CD4-positive, alpha-beta T cell treated with Interferon alpha-2 for 1 hour (primary cell): ENCODE results near the gene RGS14.
A peak's percentile ranks its signal among the peaks of the same experiment; 100 is the strongest.

ENCODE experiments used
- DNase-seq, 2 donors: peaks; one replicate each; pipeline ENCODE4 v3.0.0-alpha.2; 2020 to 2022

RGS14 gene, protein sequence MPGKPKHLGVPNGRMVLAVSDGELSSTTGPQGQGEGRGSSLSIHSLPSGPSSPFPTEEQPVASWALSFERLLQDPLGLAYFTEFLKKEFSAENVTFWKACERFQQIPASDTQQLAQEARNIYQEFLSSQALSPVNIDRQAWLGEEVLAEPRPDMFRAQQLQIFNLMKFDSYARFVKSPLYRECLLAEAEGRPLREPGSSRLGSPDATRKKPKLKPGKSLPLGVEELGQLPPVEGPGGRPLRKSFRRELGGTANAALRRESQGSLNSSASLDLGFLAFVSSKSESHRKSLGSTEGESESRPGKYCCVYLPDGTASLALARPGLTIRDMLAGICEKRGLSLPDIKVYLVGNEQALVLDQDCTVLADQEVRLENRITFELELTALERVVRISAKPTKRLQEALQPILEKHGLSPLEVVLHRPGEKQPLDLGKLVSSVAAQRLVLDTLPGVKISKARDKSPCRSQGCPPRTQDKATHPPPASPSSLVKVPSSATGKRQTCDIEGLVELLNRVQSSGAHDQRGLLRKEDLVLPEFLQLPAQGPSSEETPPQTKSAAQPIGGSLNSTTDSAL

DNA sequence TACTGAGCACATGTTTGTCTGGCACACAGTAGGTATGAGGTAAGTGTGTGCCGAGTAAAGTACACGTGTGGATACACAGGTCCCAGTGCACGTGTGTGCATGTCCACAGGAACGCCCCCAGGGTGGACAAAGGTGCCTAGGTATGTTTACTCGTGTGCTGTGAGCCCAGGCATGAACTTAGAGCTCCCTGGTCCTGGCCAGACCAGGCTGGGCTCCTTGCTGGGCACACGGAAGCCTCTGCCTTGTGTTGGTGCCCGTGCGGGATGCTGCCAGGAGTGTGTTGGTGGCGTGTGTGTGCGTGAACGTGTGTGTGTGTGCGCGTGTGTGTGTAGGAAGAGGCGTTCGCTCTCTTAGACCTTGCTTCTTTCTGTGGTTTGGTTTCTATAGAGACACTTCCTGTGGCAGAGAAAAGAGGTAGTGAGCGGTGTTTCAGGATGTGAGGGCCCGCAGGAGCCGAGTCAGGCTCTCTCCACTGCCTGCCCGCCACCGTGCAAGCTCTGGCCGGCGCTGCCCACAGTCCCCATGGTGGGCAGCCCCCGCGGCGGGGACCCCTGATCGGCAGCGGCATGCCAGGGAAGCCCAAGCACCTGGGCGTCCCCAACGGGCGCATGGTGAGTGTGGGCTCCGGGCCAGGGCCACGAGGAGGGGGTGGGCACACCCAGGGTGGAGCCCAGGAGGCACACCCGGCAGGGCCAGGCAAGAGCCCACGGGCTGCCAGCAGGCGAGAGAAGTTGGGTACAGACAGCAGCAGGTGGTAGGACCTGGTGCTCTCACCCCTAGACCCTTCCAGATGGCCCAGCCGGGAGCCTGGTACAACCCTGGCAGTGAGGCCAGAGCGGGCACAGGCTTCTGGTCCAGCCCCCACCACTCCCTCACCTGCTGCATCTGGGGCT lies at the start of gene RGS14:
Gene RGS14 (plus strand): TSS at position 466 of the 893 bp plus-strand sequence. CDS start 101 bp downstream, at position 567.
- DNase-seq: peak; percentile 81 to 87

DNA sequence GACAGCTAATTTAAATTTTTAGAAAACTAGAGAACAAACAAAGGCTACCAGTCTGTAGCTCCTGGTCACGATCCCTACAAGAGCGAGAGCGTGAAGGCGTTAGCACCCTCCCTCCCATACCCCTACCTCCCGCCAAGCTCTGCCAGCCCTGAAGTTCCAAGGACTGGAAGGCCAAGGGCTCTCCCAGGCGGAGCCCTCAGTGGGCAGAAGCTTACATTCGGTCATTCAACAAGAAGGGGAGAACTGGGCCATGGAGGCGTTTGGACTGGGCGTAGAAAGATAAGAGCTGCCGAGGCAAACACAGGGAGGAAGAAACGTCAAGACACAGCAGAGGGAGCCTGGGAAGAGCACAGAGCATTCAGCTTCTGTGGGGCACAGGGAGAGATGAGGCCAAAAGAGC lies 49.0 kb upstream of the RGS14 start:
- no peak for DNase-seq

DNA sequence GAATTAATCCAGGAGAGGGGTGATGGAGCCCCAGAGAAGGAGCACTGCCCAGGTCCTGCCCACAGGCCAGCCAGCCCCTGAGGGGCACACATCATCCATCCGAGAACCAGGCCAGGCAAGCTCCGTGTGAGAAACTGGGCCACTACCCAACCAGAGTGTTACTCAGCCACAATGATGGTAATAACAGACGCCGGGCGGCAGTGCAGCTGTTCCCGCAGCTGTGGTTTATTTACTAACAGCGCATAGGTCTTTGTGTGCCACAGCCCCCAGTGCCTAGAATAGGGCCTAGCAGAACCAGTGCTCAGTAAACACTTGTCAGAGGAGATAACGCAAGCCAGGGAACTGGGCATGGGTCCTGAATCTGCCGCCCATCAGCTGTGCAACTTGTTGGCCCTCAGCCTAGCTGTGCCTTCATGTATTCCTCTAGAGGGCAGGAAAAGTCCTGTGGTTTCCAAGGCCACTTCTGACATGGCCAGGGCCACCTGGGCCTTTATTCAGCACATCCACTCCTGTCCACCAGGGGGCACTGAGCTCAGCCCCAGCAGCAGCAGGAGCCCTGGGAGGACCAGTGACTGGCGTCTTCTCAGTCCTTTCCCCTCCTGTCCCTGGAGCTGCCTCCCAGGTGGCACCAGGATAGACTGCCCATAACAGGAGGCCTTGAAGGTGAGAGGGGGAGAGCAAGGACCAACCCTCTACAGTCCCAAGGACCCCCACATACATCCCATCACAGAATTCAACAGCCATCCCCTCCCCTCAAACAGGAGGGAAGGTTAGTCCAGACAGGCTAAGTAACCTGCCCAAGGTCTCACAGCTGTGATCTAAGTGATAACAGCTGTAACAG lies 48.2 kb upstream of the RGS14 start:
- peak; percentile 75 to 82 for DNase-seq

DNA sequence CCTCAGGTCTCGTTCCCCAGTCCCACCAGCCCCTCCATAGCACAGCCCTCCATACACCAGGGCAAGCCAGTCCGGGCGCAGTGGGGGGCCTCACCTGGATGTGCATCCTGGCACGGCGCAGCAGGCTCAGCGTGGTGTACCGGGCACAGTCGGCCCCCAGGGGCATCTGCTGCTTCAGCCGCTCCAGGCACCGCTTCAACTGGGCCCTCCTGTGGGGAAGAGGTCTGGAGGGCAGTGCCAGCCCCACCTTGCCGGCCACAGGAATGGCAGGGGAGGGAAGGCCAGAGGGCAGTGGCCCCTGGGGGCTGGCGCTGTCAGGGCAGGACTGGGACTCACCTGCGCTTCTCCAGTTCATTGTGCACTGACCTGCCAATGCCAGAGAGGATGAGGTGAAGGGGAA lies 47.4 kb upstream of the RGS14 start:
- no peak for DNase-seq

DNA sequence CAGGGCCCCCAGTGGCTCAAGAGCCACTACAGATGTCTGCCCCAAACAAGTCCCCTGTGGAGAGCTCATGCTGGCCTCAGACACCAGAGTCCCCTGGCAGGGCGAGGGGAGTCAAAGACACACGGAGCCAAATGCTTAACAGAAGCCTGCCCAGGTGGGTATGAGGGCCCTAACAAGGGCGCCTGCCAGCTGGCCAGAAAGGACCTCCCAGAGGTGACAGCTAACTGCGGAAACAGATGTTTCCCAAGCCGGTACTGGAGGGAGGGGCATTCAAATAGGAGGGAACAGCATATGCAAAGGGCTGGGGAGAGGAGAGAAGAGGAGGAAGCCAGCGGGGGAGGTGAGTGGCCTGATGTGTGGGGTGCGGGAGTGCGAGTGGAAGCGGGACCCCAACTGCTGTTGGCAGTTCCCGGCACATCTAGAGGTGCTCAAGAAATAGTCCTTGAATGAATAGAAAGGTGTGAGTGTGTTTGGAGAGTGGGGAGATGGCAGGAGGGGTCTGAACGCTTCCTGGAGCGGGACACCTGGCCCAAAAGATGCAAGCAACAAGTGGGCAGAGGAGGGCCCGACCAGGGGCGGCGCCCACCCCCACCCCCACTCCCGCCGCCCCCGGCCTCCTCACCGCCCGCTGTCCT lies 46.9 kb upstream of the RGS14 start:
- peak in 1 of 2 donors; percentile 48 for DNase-seq

DNA sequence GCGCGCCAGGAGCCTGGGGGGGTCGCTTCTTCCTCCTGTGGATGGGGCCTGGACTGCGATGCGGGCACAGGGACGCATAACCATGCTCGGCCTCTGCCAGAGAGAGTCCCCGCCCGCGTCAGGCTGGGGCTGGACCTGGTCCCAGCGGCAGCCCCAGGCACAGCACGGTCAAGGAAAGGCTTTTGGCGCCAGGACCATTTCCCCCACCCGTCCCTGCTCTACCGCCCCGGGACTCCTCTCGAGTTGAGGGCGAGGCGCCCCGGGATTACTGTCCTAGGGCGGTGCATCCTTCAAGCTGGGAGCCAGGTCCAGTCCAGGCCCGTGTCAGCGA lies 46.4 kb upstream of the RGS14 start:
- DNase-seq: no peak

DNA sequence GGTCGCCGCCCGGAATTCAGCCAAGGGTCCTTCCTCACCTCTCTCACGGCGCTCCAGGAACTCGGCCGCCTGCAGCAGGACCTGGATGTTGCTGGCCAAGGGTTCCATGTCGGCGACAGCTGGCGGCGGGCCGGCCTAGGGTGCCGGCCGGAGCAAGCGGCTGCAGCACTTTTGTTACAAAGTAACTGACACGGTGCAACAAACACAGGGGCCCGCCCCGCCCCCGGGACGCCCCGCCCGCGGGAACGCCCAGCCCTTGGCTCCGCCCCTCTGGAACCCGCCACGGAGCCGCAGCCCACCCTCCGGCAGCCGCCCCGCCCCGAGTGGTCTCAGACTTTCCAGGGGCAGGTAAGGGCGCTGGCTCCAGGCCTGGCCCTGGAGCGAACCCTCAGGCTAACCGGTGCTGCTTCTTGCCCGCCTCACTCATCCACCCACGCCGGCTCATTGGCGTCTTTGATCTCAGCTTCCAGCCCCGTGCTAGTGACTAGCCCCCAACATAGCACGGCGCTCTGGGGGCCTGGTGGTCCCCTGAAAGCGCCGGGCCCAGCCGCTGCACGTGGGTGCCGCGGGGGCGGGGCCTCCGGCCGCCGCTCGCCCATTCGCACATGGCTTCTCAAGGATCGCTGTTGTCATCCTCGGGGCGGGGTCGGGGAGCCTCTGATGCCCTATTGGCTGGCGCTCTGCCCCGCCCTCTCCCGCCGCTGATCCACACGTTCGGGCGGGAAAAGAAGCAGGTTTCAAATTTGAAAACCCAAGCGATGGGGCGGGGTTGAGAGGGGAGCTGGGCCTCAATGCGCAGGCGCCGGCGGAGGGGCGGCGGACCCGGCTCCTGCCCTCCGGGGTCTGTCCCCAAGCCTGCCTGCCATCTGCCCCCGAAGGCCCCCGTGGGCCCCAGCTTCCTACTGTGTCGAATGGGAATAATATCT lies 45.7 kb upstream of the RGS14 start, which contains the start of gene MXD3:
Gene MXD3 (minus strand): TSS at position 176 of the 926 bp plus-strand sequence. CDS start 68 bp downstream, at position 108.
- peak; percentile 96 for DNase-seq

DNA sequence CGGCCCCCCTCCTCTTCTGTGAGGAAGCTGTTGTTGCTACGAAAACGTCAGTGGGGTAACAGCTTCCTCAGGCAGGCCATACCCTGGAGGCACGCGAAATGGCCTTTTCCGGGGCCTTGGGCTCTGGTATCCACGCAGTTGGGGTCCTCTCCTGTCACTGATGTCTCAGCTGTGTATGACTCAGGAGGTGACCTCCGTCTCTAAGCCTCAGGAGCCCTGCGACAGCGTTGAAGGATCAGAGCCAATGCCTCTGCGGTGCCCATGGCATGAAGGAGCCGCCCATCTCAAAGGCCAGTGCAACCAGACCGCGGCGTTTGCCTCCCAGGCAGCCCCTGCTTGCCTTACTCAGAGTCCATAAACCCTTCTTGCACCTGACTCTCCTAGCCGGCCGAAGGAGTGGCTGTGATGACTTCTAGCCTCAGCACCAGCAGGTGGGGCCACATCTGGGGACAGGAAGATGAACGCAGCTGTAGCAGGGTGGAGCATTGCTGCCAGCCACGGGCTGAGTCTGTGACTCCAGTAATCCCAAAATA lies 45.0 kb upstream of the RGS14 start:
- no peak for DNase-seq

DNA sequence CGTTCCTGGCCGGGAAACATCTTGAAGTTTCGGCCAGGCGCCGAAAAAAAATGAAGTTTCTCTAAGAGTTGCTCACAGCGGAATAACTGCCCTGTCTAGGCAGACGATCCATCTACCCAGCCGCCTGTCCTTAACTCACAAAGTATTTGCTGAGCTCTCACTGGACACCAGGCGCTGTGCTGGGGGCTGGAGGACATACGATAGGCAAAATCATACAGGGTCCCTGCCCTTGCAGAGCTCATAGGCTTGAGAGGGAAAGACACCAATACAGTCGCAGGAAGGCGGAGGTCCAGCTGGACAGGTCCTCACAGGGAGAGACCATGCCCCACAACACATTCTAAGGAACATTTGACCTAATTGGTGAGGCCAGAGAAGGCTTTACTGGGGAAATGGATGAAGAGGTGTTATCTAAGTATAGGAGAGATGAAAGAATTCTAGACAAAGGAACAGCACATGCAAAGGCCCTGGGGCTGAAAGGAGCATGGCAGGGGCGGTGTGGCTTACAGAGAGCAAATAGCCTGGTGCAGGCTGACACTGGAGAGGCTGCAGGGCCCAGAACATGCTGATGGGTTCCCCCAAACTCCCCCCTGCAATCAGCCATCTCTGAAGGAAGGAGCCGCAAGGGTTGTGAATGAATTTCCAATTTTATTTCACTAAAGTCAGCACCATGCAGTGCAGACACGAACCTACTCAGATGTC lies 44.0 kb upstream of the RGS14 start:
- no peak for DNase-seq

DNA sequence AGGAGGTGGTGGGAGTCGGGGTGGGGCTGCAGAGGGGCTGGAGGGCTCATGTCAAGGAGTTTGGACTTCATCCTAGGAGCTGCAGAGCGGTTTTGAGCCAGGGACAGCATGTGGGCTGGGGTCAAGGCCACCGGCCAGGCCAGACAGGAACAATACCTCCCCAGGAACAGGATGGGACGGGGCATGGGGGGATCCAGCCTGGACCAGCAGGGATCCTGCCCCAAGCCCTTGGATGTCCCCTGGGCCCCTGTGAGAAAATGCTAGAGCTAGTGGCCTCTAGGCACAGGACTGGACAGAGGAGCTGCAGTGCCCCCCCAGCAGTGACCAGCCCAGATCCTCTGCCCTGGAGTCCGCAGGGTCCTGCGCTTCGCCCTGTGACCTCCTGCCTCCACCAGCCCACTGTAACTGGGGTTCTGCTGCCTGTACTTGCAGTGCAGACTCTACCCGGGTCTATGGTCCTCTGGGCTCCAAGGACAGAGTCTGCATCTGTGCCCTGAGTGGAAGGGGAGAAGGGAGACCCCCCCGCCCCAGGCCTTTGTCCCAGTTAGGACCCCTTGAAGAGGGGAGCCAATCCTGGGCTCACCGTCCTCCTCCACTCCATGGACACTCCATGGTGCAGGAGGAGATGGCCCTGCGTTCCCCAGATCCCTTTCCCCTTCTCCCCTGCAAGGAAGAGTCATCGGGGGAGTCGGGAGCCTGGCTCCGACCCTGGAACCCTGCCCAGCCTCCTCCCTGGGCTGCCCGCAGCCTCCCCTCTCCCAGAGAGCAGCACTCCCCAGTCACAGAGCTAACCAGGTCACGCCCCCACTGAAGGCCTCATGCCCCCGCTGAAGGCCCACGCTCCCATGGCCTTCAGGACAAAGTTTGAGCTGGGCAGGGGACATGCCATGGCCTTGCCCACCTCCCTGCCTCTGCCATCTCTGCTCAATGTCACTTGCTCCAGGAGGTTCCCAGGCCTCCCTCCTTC lies 43.1 kb upstream of the RGS14 start:
- DNase-seq: no peak

DNA sequence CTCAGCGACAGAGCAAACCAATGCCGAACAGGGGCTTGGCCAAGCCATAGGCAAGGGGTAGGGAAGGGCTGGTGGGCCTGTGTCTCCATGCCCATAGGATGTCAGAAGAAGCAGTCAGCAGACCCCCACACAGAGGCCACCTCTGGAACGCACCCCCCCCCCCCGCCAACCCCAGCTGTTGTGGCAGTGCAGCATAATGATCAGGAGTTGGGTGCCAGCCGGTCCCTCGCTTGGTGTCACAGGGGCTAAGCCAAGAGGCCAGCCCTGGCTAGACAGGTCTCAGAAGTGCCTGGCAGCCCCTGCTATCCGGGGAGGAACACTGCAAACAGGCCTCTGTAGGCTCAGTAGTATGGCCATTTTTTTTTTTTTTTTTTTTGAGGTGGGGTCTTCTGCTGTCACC lies 42.3 kb upstream of the RGS14 start:
- no peak for DNase-seq

DNA sequence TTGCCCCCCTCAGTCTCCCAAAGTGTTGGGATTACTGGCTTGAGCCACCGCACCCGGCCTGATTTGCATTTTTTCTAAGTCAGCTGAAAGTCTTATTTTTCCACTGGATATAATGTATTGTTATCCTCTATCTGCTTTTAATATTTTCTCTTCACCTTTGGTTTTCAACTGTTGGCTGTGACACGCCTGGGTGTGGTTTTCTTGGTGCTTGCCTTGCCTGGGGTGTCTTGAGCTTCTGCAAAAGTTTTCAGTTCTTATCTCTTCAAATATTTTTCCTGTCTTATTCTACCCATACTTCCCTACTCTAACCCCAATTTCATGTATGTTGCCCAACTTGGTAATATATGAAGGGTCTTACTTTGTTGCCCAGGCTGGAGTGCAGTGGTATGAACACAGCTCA lies 41.7 kb upstream of the RGS14 start:
- no peak for DNase-seq

DNA sequence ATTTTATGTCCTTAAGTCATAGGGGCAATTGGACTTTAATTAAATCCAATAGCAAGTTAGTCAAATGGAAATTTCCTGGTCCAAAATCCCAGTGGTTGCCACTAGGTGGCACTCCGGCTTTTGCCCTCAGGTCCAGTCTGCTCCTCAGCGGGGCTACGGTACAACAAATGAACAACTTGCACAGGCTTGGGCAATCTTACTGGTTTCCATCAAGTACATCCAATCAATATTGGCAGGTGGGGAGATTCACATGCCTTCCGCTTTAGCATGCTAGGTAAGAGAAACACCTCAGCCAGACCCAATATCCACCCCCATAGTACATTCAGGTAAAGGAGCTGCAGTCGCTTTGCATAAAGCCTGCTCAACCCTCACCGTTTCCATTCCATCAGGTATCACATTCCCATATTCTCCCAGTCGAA lies 39.8 kb upstream of the RGS14 start:
- DNase-seq: peak; percentile 76 to 81

DNA sequence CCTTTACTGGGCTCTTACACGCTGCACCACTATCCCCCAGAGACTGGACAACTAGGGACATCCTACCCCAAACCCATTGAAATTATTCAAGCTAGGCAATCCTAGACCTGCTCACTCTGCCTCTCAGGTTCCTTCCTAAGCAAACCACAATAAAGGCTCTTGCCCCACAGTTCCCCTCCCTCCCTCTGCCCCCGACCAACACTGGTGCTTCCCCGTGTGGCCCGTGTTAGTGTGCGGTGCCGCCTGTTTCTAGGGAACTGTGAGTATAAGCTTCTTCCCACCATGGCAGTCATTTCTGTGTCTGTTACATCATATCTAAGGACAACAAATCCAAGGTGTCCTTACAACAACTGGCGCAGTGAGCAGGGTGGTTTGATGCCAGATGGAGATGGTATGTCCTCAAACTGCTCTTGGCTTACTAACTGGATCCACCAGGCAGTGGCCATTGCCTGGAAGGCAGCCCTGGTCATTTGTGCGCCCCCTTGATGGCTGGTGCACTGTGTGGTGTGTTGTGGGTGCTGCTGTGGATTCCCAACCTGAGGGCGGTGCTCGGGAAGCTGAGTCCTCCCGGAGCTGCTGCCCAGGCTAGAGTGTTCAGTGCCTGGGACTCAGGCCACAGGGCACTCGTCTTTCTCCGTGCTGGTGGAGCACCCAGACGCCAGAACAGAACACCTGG lies 37.7 kb upstream of the RGS14 start:
- no peak for DNase-seq

DNA sequence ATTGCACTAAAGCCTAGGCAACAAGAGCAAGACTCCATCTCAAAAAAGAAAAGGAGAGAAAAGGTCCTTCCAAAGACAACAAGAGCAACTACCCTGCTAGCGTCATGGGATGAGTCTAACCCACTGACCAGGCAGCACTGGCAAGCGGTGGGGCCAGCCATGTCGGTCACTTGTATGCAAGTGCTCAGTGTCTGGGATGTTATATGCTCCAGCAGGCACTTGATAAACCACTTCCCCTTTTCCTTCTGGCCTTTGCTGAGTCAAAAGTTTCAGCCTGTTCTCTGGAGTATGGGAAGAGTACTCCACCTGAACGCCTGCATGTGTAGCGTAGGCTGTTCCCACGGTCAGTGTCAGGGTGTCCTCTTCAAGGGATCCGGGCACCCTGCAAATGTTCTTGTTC lies 36.8 kb upstream of the RGS14 start:
- no peak for DNase-seq

DNA sequence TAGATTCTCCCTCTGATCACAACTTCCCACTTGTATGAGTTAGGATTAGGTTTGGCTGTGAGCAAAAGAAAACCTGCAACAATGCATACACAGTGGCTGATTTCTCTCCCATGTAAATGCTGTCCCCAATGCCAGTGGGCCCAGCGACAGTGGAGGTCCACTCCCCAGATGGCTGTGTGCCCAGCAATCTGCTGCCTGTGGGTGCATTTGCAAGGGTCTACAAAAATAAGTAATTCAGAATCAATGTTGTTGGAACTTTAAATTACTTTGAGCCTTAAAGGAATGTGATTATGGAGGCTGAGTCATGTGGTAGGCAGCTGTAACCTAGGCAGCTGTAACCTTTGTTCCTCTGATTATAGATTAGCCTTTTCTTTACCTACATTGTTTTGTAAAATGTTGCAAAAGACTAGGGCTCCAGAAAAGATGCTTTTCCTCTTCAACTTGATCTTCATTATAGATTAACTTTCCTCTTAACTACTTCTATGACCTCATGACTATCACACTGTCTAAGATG lies 31.8 kb upstream of the RGS14 start:
- no peak for DNase-seq

DNA sequence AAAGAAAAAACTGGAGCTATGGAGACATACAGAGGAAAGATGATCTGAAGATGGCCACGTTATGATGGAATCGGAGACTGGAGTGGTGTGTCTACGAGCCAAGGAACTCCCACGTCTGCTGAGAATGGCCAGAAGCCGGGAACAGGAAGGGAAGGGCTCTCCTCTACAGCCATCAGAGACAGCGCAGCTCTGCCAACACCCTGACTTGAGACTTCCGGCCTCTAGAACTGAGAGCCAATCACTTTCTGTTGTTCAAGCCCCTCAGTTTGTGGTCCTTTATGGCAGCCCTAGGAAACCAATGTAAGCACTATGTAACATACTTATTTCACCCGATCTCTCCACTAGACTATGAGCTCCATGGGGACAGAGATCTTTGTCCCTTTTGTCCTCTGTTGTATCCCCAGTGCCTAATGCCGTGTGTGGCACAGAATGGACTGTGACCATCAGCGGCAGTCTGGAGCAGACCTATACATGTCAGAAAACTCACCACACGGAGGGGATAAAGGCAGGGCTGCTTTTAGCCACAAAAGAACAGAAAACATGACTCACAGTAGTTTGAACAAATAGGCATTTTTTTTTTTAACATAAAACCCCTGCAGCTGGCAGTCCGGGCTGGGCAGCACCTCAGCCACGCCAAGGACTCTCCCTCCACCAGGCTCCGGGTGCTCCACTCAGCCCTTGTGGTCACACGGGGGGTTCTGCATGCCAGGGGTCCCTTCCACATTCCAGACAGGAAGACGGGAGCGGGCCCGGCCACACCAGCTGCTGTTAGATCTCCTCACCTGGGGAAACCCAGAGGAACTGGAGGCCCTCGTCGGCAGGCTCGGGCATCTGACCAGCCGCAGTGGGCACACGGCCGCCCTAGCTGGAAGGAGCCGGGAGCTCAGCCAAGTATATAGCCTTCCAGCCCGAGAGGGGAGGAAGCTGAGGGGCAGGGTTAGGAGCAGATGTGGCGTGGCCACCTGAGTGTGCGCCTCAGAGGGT lies 29.9 kb upstream of the RGS14 start:
- peak in 1 of 2 donors; percentile 33 for DNase-seq
